K562 (cell line): ENCODE results near the gene NKAIN1. TPM values are rescaled to one million over a fixed set of nuclear protein-coding genes. Genes with fewer than 3 reads are reported as not detected.

ENCODE experiments used
- ATAC-seq: fragments of 200-7000 bp; cut with Tn5 transposase; 3 replicates; pipeline ENCODE4 v1.9.1; 2020; ENCODE audit warnings: moderate library complexity
- BruUV-seq: library from RNA; stranded (reverse); fragments of 400-500 nt; replicated peaks from 2 replicates; lab custom pipeline; 2021; lab: Mats Ljungman, UMichigan
- CTCF ChIA-PET: fragments of 300-600 bp; formaldehyde crosslinking; extraction: SDS; loops from one replicate; lab custom pipeline; 2021; ENCODE audit warnings: low intra/inter-chr PET ratio; lab: Yijun Ruan, JAX
- POLR2A ChIA-PET: fragments of 300-600, 350-650 bp; sonication (Branson Sonifier 250); formaldehyde crosslinking; extraction: SDS; loops from one replicate; lab custom pipeline; 2021; ENCODE audit warnings: antibody characterized with exemption, inconsistent platforms; lab: Yijun Ruan, JAX
- DNase-seq, 4 experiments: peaks; one replicate each; pipeline versions ENCODE4 v3.0.0 to v3.0.0-alpha.2; 2011 to 2018; ENCODE audit warnings: low spot score in 3 of 4, mixed read lengths in 3 of 4; ENCODE audit errors: extremely low read depth in 1 of 4
- FAIRE-seq: peaks from 2 replicates; lab custom pipeline; 2011; peaks lifted over from hg19 to GRCh38; lab: Jason Lieb, UNC
- H2AFZ ChIP-seq: 2 replicates; pipeline ENCODE4 v1.6.0; 2011; ENCODE audit warnings: low read depth, low read length, control low read depth, inconsistent platforms
- H3K27ac ChIP-seq: fragments of 200-600 bp; 3 replicates; pipeline ENCODE4 v1.8.0; 2011; ENCODE audit warnings: low read depth, mild to moderate bottlenecking, control low read depth, inconsistent platforms, low read length, moderate library complexity, mixed read lengths; ENCODE audit errors: extremely low read depth
- H3K27me3 ChIP-seq, 2 experiments: fragments of 300-600 bp in 1 of 2; 2 replicates in 1 of 2; 3 replicates in 1 of 2; pipeline versions ENCODE4 v1.6.0 to v1.8.0; 2011; ENCODE audit warnings: inconsistent platforms in 2 of 2, low read length in 2 of 2, mild to moderate bottlenecking in 1 of 2, mixed read lengths in 1 of 2, moderate library complexity in 1 of 2; ENCODE audit not compliant: control insufficient read depth in 2 of 2, insufficient read depth in 2 of 2
- H3K36me3 ChIP-seq: fragments of 300-600 bp; 3 replicates; pipeline ENCODE4 v1.8.0; 2011; ENCODE audit warnings: mild to moderate bottlenecking, low read length, inconsistent platforms; ENCODE audit not compliant: control insufficient read depth, insufficient read depth
- H3K4me1 ChIP-seq, 2 experiments: fragments of 200-600 bp in 1 of 2; replicated peaks in 1 of 2; 2 replicates in 1 of 2; 3 replicates in 1 of 2; pipeline versions ENCODE4 v1.5.1 to v1.8.0; 2011; ENCODE audit warnings: inconsistent platforms in 2 of 2, low read length in 2 of 2, mild to moderate bottlenecking in 1 of 2, mixed read lengths in 1 of 2, moderate library complexity in 1 of 2; ENCODE audit not compliant: control insufficient read depth in 2 of 2, insufficient read depth in 2 of 2
- H3K4me2 ChIP-seq: 2 replicates; pipeline ENCODE4 v1.6.1; 2011; ENCODE audit warnings: low read length, control low read depth, inconsistent platforms, mixed read lengths; ENCODE audit not compliant: insufficient read depth
- H3K4me3 ChIP-seq: fragments of 200-600 bp; sonication (generic), shearing (Covaris generic); 2 replicates; pipeline ENCODE4 v1.5.1; 2016; ENCODE audit warnings: control low read depth, inconsistent platforms
- H3K79me2 ChIP-seq: fragments of 200-600 bp; 3 replicates; pipeline ENCODE4 v1.8.0; 2011; ENCODE audit warnings: low read length, inconsistent platforms; ENCODE audit not compliant: control insufficient read depth, insufficient read depth
- H3K9ac ChIP-seq, 2 experiments: 2 replicates each; pipeline versions ENCODE4 v1.6.0 to v1.6.1; 2011; ENCODE audit warnings: low read depth in 2 of 2, low read length in 2 of 2, control low read depth in 1 of 2, inconsistent platforms in 1 of 2, mild to moderate bottlenecking in 1 of 2, mixed read lengths in 1 of 2; ENCODE audit not compliant: insufficient read depth in 1 of 2
- H3K9me1 ChIP-seq: one replicate; pipeline ENCODE4 v1.6.0; 2011; ENCODE audit warnings: inconsistent platforms, mild to moderate bottlenecking, low read length, moderate library complexity; ENCODE audit not compliant: control insufficient read depth, insufficient read depth
- H3K9me3 ChIP-seq: replicated peaks from 2 replicates; pipeline ENCODE4 v1.5.1; 2011; ENCODE audit warnings: low read depth, low read length, inconsistent platforms; ENCODE audit not compliant: control insufficient read depth, insufficient read depth
- H4K20me1 ChIP-seq: replicated peaks from 2 replicates; pipeline ENCODE4 v1.6.1; 2011; ENCODE audit warnings: low read length, inconsistent platforms, mixed read lengths; ENCODE audit not compliant: control insufficient read depth, insufficient read depth
- ATF7 ChIP-seq: fragments of 450-650 bp; IDR thresholded peaks from 2 replicates; pipeline ENCODE4 v1.7.1; 2014; ENCODE audit warnings: mild to moderate bottlenecking, moderate library complexity
- FOSL1 ChIP-seq: fragments of 200-800 bp; sonication (Bioruptor generic); conservative IDR thresholded peaks from 2 replicates; pipeline ENCODE4 v1.6.1; 2016; ENCODE audit warnings: missing genetic modification characterization, missing compliant biosample characterization
- FOXM1 ChIP-seq, 2 experiments: fragments of 450-650 bp in 1 of 2; sonication (generic) in 1 of 2; formaldehyde crosslinking in 1 of 2; IDR thresholded peaks; 2 replicates each; pipeline versions ENCODE4 v1.6.1 to v1.9.0; 2017 to 2022; ENCODE audit warnings: low read depth in 2 of 2, mild to moderate bottlenecking in 2 of 2, missing genetic modification reagents in 1 of 2, moderate library complexity in 1 of 2
- ZFP36 ChIP-seq: fragments of 150-350 bp; IDR thresholded peaks from 2 replicates; pipeline ENCODE4 v1.6.1; 2018; ENCODE audit warnings: low read length, low read depth; ENCODE audit not compliant: partially characterized antibody
- ZNF124 ChIP-seq: sonication (generic); formaldehyde crosslinking; IDR thresholded peaks from 2 replicates; pipeline ENCODE4 v1.8.1; 2022; ENCODE audit warnings: missing genetic modification reagents
- WGBS: fragments of 100-300 bp; shearing (Covaris generic); methylation state at CpG from one replicate; pipeline ENCODE4 v1.1.6; 2016; ENCODE audit warnings: low coverage, mixed read lengths; ENCODE audit not compliant: insufficient coverage; ENCODE audit errors: missing lambda C conversion rate; 5-methylcytosine and 5-hydroxymethylcytosine counted together
- in situ Hi-C: fragments of 300-500 bp; cut with MboI; formaldehyde crosslinking; loops from 4 replicates; pipeline ENCODE4 v1.15.0; 2018; ENCODE audit warnings: inconsistent platforms, mixed read lengths
- intact Hi-C: fragments of 100-400 bp; cut with micrococcal nuclease; formaldehyde crosslinking; loops from 2 replicates; pipeline ENCODE4 v1.14.2; 2022
- polyA plus RNA-seq, 8 experiments: library from polyadenylated mRNA; depleted of rRNA in 4 of 8; stranded (reverse) in 5 of 8; unstranded in 3 of 8; fragments of >200 nt; fragmentation: Nextera tagmentation in 2 of 8; fragmentation: Illumina TruSeq in 1 of 8; extraction: Ambion mirVana in 2 of 8; extraction: Trizol in 1 of 8; gene quantifications; 2 replicates each; pipeline versions ENCODE4 v1.2.1 to v1.2.3, GENCODE V29; 2011 to 2014; ENCODE audit warnings: inconsistent platforms in 1 of 8, missing spikeins in 1 of 8
- total RNA-seq, 7 experiments: library from RNA; depleted of rRNA in 6 of 7; stranded (reverse); fragments of >200 nt in 6 of 7; fragmentation: Illumina TruSeq in 2 of 7; extraction: Trizol in 2 of 7; gene quantifications; 2 replicates each; pipeline versions ENCODE4 v1.2.1 to v1.2.3, GENCODE V29; 2011 to 2021; ENCODE audit warnings: low replicate concordance in 1 of 7

Gene NKAIN1
- total and polyA plus RNA-seq, 9 of the 15 experiments (the other 6 are each of a cell fraction or from before 2014, with no cell fraction given), result 0.03 to 0.22 (median 0.04) TPM; not detected in 3

DNA sequence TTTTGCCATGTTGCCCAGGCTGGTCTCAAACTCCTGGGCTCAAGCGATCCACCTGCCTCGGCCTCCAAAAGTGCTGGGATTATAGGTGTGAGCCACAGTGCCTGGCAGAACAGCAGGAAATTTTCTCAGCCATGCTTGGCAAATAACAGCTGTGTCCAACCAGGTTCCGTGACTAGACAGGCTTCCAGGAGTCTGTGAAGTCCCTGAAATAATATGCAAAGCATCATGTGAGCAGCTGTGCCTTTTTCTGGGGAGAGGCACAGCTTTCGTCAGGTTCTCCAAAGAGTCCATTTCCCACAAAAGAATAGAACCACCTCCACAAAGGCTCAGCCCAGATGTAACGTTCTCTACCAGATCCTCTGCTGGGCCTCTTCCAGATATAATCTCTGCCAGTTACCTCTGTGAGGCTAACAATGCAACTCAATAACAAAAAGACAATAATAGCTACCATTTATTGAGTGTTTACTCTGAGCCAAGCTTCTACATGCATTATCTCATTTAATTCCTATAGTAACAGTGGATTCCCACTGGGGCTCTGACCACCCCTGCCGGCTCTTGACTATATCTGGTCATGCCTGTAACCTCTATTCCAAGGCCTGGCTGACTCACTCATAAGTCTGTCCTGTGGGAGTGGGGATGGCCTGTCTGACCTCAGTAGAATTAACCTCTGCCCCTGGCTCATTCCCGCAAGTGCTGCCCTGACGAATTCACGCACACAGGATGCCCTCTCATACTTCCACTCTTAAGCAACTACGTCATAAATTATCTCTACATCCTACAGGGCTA lies 4.0 kb upstream of the NKAIN1 start:
- no peaks in the 10 kb centered on the region for H3K79me2 ChIP-seq
- no peak for DNase-seq
- H3K27me3 ChIP-seq, result peaks cover 40 to 50% of the 10 kb centered on the region in 2 experiments
- H3K9me3 ChIP-seq, result no peaks in the 10 kb centered on the region; the same call in 1 of the 2 replicates
- H3K27ac ChIP-seq, result no peak overlapping the region
- H3K9me1 ChIP-seq, result no peaks in the 10 kb centered on the region
- H4K20me1 ChIP-seq, result peaks cover 4% of the 10 kb centered on the region
- CTCF ChIA-PET, result no interaction called here
- 0 out of 2 replicates have a peak, but pooled peaks have one; percentile 33 for TF ChIP-seq FOSL1 (tag)
- TF ChIP-seq ZFP36, result peak; percentile 70
- no peak for TF ChIP-seq ZNF124
- 0 out of 2 replicates have a peak, but pooled peaks have one; percentile 34 for TF ChIP-seq ATF7
- TF ChIP-seq FOXM1 (IDR thresholded peaks at IDR 0.05; ENCODE audit: low read depth), result no peak
- no peak for TF ChIP-seq FOXM1 (CRISPR knock-in tag; IDR thresholded peaks at IDR 0.05; ENCODE audit: low read depth)
- peaks cover 0 to 10% of the 10 kb centered on the region in 2 experiments; a peak in 2 of 5 replicates for H3K4me1 ChIP-seq
- H2AFZ ChIP-seq, result no peak overlapping the region
- H3K36me3 ChIP-seq, result no peaks in the 10 kb centered on the region
- ATAC-seq, result no peak; the same call in 2 of the 3 replicates
- WGBS, result 3% methylated on average over 10 of the region's 10 CpGs
- in situ Hi-C loops (no loop called here), intact Hi-C loops (no loop called here)
- no peak overlapping the region for H3K4me2 ChIP-seq
- no TSS peak for BruUV-seq
- no peak overlapping the region for H3K4me3 ChIP-seq
- POLR2A ChIA-PET, result interaction anchor here (0.6 to 1.0 kb wide), 3 partner anchors 10 to 517 kb away, joined by 3 to 5 read pairs (median 3); partner anchors contain the start of genes SNRNP40 and ZCCHC17
- FAIRE-seq, result no peak
- no peak overlapping the region for H3K9ac ChIP-seq
